HUES6 (cell line): ENCODE measurements around the gene MET.

Source experiments
- H3K27ac ChIP-seq: 2 replicates; pipeline ENCODE4 v1.7.0; 2013; ENCODE audit warnings: low read depth, mild to moderate bottlenecking, low read length, inconsistent platforms
- H3K27me3 ChIP-seq: 2 replicates; pipeline ENCODE4 v1.6.1; 2013; ENCODE audit warnings: low read length; ENCODE audit not compliant: control insufficient read depth, insufficient read depth
- H3K36me3 ChIP-seq: 2 replicates; pipeline ENCODE4 v1.6.1; 2013; ENCODE audit warnings: low read length; ENCODE audit not compliant: control insufficient read depth, insufficient read depth
- H3K4me1 ChIP-seq: 2 replicates; pipeline ENCODE4 v1.6.1; 2013; ENCODE audit warnings: low read length; ENCODE audit not compliant: control insufficient read depth, insufficient read depth
- H3K4me3 ChIP-seq: 2 replicates; pipeline ENCODE4 v1.5.1; 2013; ENCODE audit warnings: low read depth, low read length
- H3K9ac ChIP-seq: one replicate; pipeline ENCODE4 v1.6.1; 2013; ENCODE audit warnings: mild to moderate bottlenecking, low read length
- H3K9me3 ChIP-seq: 2 replicates; pipeline ENCODE4 v1.6.1; 2013; ENCODE audit warnings: low read depth, low read length; ENCODE audit not compliant: control insufficient read depth, insufficient read depth

The MET gene

GRCh38 chr7:116784647-116785046 is 112.7 kb downstream of the MET start:
- Histone ChIP-seq H3K4me1 (peaks cover 33% of the 10 kb centered on the region), H3K9me3 (no peaks in the 10 kb centered on the region), H3K36me3 (0 out of 2 replicates have a peak, but pooled peaks cover 3% of the 10 kb centered on the region), H3K27ac (no peak overlapping the region), H3K4me3 (no peak overlapping the region), H3K9ac (no peak overlapping the region), H3K27me3 (peaks cover 22% of the 10 kb centered on the region; the same call in 1 of the 2 replicates)

GRCh38 chr7:116785843-116786242 is 113.8 kb downstream of the MET start:
- peaks cover 22% of the 10 kb centered on the region; the same call in 1 of the 2 replicates for H3K27me3 ChIP-seq
- H3K9ac ChIP-seq: no peak overlapping the region
- 0 out of 2 replicates have a peak, but pooled peaks cover 3% of the 10 kb centered on the region for H3K36me3 ChIP-seq
- no peak overlapping the region for H3K27ac ChIP-seq
- H3K9me3 ChIP-seq: no peaks in the 10 kb centered on the region
- no peak overlapping the region for H3K4me3 ChIP-seq
- peaks cover 26% of the 10 kb centered on the region for H3K4me1 ChIP-seq

GRCh38 chr7:116786791-116787443 is 114.9 kb downstream of the MET start:
- Histone ChIP-seq H3K36me3 (0 out of 2 replicates have a peak, but pooled peaks cover 3% of the 10 kb centered on the region), H3K27me3 (peaks cover 22% of the 10 kb centered on the region; the same call in 1 of the 2 replicates), H3K9ac (no peak overlapping the region), H3K4me3 (no peak overlapping the region), H3K4me1 (peaks cover 18% of the 10 kb centered on the region), H3K9me3 (no peaks in the 10 kb centered on the region), H3K27ac (no peak overlapping the region)

GRCh38 chr7:116787881-116788280 is 115.9 kb downstream of the MET start:
- Histone ChIP-seq H3K27me3 (peaks cover 22% of the 10 kb centered on the region; the same call in 1 of the 2 replicates), H3K4me1 (peaks cover 15% of the 10 kb centered on the region), H3K36me3 (0 out of 2 replicates have a peak, but pooled peaks cover 3% of the 10 kb centered on the region), H3K4me3 (no peak overlapping the region), H3K27ac (no peak overlapping the region), H3K9me3 (no peaks in the 10 kb centered on the region), H3K9ac (no peak overlapping the region)

GRCh38 chr7:116788572-116789197 is 116.7 kb downstream of the MET start:
- 0 out of 2 replicates have a peak, but pooled peaks cover 1% of the 10 kb centered on the region for H3K36me3 ChIP-seq
- peaks cover 8% of the 10 kb centered on the region; the same call in 1 of the 2 replicates for H3K4me1 ChIP-seq
- H3K27me3 ChIP-seq: peaks cover 21% of the 10 kb centered on the region; the same call in 1 of the 2 replicates
- H3K9me3 ChIP-seq: no peaks in the 10 kb centered on the region
- no peak overlapping the region for H3K27ac ChIP-seq
- no peak overlapping the region for H3K4me3 ChIP-seq
- H3K9ac ChIP-seq: no peak overlapping the region

GRCh38 chr7:116790025-116790424 is 118.0 kb downstream of the MET start:
- H3K36me3 ChIP-seq: no peaks in the 10 kb centered on the region
- peaks cover 6% of the 10 kb centered on the region; the same call in 1 of the 2 replicates for H3K4me1 ChIP-seq
- H3K27me3 ChIP-seq: peaks cover 8% of the 10 kb centered on the region; the same call in 1 of the 2 replicates
- H3K9me3 ChIP-seq: no peaks in the 10 kb centered on the region
- H3K27ac ChIP-seq: no peak overlapping the region
- H3K4me3 ChIP-seq: no peak overlapping the region
- no peak overlapping the region for H3K9ac ChIP-seq

- H3K27me3 ChIP-seq: no peaks in the 10 kb centered on the region; the same call in 1 of the 2 replicates
- H3K36me3 ChIP-seq: peaks cover 3% of the 10 kb centered on the region; the same call in 1 of the 2 replicates
- no peak overlapping the region for H3K4me3 ChIP-seq
- peaks cover 3% of the 10 kb centered on the region; the same call in 1 of the 2 replicates for H3K4me1 ChIP-seq
- no peak overlapping the region for H3K27ac ChIP-seq
- H3K9ac ChIP-seq: no peak overlapping the region
- no peaks in the 10 kb centered on the region for H3K9me3 ChIP-seq
These were observed 120.8 kb downstream of the MET start for GRCh38 chr7:116792813-116793212.

GRCh38 chr7:116793795-116794340 is 121.9 kb downstream of the MET start:
- H3K36me3 ChIP-seq: peaks cover 3% of the 10 kb centered on the region; the same call in 1 of the 2 replicates

GRCh38 chr7:116796471-116796870 is 124.5 kb downstream of the MET start:
- peaks cover 3% of the 10 kb centered on the region; the same call in 1 of the 2 replicates for H3K4me1 ChIP-seq
- no peak overlapping the region for H3K4me3 ChIP-seq
- no peak overlapping the region for H3K9ac ChIP-seq
- H3K36me3 ChIP-seq: peaks cover 3% of the 10 kb centered on the region; the same call in 1 of the 2 replicates
- H3K27me3 ChIP-seq: no peaks in the 10 kb centered on the region
- no peaks in the 10 kb centered on the region for H3K9me3 ChIP-seq
- no peak overlapping the region for H3K27ac ChIP-seq

More at GRCh38 chr7:116793795-116794340, 121.9 kb downstream of the MET start:
- Histone ChIP-seq H3K27ac (no peak overlapping the region), H3K9me3 (no peaks in the 10 kb centered on the region), H3K4me3 (no peak overlapping the region), H3K9ac (no peak overlapping the region), H3K4me1 (peaks cover 3% of the 10 kb centered on the region; the same call in 1 of the 2 replicates), H3K27me3 (no peaks in the 10 kb centered on the region; the same call in 1 of the 2 replicates)

- no peaks in the 10 kb centered on the region for H3K27me3 ChIP-seq
- peaks cover 5% of the 10 kb centered on the region for H3K4me1 ChIP-seq
- peaks cover 3% of the 10 kb centered on the region; the same call in 1 of the 2 replicates for H3K36me3 ChIP-seq
- H3K27ac ChIP-seq: no peak overlapping the region
- H3K4me3 ChIP-seq: no peak overlapping the region
- H3K9me3 ChIP-seq: no peaks in the 10 kb centered on the region
- no peak overlapping the region for H3K9ac ChIP-seq
These were observed 125.6 kb downstream of the MET start for GRCh38 chr7:116797612-116798011.
